Suppressor macrophage treated with lipopolysaccharide for 4 hours (primary cell): ENCODE results near the gene MAN1C1.

ENCODE experiments used
- DNase-seq: peaks from one replicate; pipeline ENCODE4 v3.0.0-alpha.2; 2020

MAN1C1 gene

GRCh38 chr1:25821630-25822091 lies 205.1 kb downstream of the MAN1C1 start:
- DNase-seq: no peak

GRCh38 chr1:25825605-25826004 lies 209.0 kb downstream of the MAN1C1 start:
- no peak for DNase-seq

DNA sequence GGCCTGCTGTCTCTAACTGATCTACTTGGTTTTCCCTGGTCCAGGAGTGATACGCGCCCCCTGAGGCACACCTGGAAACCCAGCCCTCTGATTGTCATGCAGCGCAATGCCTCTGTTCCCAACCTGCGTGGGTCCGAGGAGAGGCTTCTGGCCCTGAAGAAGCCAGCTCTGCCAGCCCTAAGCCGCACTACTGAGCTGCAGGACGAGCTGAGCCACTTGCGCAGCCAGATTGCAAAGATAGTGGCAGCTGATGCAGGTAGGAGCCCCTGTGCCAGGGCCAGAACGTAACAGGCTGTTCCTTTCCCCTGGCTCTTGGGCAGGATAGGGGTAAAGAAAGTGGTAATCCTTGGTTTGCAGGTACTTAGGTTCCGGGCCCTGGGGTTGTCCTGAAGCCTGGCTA lies 210.0 kb downstream of the MAN1C1 start:
- no peak for DNase-seq

DNA sequence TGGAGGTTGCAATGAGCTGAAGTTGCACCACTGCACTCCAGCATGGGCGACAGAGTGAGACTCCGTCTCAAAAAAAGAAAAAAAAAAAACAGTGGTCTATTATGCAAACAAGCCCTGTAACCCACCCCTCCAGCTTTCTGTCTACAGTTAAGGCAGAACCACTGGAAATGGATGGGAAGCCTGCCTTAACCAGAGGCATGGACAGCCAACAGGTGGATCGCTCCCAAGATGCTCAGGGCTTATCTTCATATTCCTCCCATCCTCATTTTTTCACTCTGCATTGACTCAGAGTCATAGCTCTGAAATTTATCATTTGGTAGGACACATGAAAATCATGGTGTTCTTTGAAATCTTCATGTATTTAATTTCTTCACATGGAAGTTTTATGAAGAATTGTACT lies 211.9 kb downstream of the MAN1C1 start:
- no peak for DNase-seq

- DNase-seq: no peak
Measured at GRCh38 chr1:25829046-25829445, 212.5 kb downstream of the MAN1C1 start.

- no peak for DNase-seq
Measured at GRCh38 chr1:25831569-25832196, 215.1 kb downstream of the MAN1C1 start.

GRCh38 chr1:25832336-25833037 lies 215.9 kb downstream of the MAN1C1 start:
- DNase-seq: no peak

DNA sequence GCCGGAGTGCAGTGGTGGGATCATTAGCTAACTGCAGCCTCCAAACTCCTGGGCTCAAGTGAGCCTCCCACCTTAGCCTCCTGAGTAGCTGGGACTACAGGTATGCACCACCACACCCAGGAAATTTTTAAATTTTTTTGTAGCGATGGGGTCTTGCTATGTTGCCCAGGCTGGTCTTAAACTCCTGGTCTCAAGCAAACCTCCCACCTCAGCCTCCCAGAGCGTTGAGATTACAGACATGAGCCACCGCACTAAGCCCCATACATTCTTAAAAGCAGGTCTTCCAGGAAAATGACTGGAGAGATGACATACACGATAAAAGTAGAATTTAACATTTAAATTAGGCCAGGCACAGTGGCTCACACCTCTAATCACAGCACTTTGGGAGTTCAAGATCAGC lies 216.6 kb downstream of the MAN1C1 start:
- DNase-seq: no peak
